HG02840 (cell line): ENCODE results near the gene CDK12.
"Not testable (repeated sequence)": the region's sequence is repeated elsewhere in the genome, so short reads cannot be mapped to it uniquely, and the experiment has no call there.

Experiments
- ATAC-seq: cut with Tn5 transposase; IDR thresholded peaks from one replicate; pipeline ENCODE4 v1.9.1; 2021; ENCODE audit warnings: mild to moderate bottlenecking, moderate library complexity, moderate number of reproducible peaks; ENCODE audit not compliant: unreplicated experiment, low FRiP score

The CDK12 gene

GRCh38 chr17:39487946-39488345, 26.7 kb downstream of the CDK12 start:
- ATAC-seq, result no peak

GRCh38 chr17:39496921-39497320, 35.6 kb downstream of the CDK12 start:
- ATAC-seq, result not testable (repeated sequence)

- no peak for ATAC-seq
These were observed 46.2 kb downstream of the CDK12 start for GRCh38 chr17:39507511-39507910.

DNA sequence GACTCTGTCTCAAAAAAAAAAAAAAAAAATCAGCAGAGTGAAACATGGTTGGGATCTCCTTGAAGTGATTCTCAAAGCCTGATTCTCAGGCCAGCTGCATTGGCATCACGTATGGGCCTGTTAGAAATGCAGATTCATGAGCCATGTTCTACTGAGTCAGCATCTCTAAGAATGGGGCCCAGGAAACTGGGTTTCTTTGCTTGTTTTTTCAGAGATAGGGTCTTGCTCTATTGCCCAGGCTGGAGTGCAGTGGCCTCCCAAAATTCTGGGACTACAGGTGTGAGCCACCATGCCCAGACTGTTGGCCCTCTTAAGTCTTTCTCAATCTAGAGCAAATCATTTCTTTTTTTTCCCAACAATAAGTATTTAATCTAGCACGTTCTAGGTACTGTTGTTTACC, 47.7 kb downstream of the CDK12 start:
- no peak for ATAC-seq

- no peak for ATAC-seq
These were observed 52.0 kb downstream of the CDK12 start for GRCh38 chr17:39513309-39513708.

DNA sequence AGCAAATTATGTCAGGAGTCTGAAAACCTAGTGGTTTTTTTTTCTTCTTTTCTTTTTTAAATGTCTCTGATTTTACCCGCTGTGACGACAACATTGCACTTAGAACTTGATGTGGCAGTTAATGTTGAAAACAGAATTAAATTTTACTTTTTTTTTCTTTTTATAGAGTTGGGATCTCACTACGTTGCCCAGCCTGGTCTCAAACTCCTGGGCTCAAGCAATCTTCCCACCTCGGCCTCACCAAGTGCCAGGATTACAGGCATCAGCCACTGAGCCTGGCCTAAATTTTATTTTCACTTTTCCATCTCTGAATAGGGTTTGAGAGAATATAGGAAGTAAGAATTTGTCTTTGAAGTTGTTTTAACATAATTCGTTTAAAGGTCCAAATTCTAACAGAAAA, 52.6 kb downstream of the CDK12 start:
- no peak for ATAC-seq

GRCh38 chr17:39517224-39517623, 55.9 kb downstream of the CDK12 start:
- no peak for ATAC-seq

GRCh38 chr17:39525801-39526506, 64.7 kb downstream of the CDK12 start:
- no peak for ATAC-seq

DNA sequence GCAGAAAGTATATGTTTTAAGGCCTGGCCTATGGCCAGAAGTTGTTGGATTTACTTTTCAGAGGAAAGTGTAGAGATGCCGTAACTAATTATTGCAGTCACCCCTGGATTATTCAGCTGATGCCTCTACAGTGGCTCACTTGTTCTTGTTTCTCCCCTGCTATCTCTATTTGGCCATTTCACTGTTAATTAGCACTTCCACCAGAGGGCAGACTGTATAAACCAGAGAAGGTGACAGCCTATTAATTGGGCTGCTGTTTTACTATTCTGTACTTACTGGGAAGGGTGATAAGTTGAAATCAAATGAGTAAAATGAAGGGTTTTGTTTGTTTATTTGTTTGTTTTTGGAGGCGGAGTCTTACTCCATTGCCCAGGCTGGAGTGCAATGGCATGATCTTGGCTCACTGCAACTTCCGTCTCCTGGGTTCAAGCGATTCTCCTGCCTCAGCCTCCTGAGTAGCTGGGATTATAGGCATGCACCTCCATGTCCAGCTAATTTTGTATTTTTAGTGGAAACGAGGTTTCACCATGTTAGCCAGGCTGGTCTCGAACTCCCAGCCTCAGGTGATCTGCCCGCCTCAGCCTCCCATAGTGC, 66.0 kb downstream of the CDK12 start:
- ATAC-seq, result no peak

DNA sequence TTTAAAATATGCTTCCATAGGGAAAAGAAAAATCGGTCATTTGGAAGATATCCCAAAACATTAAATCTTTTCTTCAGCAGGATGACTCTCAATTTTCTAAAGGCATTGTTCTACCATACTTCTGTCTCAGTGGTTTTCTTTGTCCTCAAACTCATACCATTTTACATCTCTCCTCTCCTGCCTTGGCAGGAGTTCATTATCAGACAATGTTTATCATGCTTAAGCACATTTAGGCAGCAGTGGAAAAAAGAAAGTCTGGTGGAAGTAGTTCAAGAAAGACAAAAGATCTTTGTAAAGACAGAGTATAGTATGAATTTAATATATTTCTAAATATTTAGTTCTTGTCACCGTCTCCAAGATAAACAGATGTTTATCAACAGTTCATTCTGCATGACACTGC, 68.2 kb downstream of the CDK12 start:
- no peak for ATAC-seq

- ATAC-seq, result no peak
These were observed 69.2 kb downstream of the CDK12 start for GRCh38 chr17:39530513-39530912.

GRCh38 chr17:39531252-39531651, 70.0 kb downstream of the CDK12 start:
- no peak for ATAC-seq

DNA sequence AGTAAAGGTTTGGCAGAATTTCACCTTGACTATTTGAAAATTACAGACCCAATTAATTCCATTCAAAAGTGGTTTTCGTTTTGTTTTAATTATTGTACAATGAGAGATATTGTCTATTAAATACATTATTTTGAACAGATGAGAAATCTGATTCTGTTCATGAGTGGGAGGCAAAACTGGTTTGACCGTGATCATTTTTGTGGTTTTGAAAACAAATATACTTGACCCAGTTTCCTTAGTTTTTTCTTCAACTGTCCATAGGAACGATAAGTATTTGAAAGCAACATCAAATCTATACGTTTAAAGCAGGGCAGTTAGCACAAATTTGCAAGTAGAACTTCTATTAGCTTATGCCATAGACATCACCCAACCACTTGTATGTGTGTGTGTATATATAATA, 72.6 kb downstream of the CDK12 start:
- ATAC-seq, result no peak

GRCh38 chr17:39534768-39535405, 73.6 kb downstream of the CDK12 start:
- no peak for ATAC-seq

DNA sequence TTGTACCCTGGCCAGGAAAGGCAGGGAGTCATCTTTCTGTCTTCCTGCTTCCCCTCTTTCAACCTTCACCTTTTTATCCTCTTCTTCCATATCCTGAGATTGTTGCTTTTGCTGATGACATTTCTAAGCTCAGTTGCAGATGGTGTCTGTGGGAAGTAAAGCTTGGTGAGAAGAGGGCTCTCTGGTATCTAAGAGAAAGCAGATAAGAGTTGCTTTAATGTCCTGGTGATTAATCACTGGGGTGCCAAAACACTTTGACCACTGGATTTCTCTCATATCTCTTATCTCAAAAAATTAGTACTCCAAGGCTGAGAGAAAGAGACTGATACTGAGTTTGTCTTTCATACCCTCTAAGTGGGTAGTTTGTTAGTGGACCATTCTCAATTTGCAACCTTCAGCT, 75.2 kb downstream of the CDK12 start:
- ATAC-seq, result no peak

DNA sequence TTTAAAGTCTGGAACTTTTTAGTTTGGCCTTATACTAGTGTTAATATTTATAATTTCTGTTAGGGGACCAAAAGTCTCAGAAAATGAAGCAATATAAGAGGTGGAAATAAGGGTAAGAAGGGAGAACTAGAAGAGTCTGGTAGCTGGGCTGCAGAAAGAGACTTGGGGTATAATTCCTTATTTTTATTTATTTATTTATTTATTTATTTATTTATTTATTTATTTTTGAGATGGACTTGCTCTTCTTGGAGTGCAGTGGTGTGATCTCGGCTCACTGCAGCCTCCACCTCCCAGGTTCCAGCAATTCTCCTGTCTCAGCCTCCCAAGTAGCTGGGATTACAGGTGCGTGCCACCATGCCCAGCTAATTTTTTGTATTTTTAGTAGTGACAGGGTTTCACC, 76.1 kb downstream of the CDK12 start:
- not testable (repeated sequence) for ATAC-seq

GRCh38 chr17:39538866-39539265, 77.6 kb downstream of the CDK12 start:
- ATAC-seq, result no peak

DNA sequence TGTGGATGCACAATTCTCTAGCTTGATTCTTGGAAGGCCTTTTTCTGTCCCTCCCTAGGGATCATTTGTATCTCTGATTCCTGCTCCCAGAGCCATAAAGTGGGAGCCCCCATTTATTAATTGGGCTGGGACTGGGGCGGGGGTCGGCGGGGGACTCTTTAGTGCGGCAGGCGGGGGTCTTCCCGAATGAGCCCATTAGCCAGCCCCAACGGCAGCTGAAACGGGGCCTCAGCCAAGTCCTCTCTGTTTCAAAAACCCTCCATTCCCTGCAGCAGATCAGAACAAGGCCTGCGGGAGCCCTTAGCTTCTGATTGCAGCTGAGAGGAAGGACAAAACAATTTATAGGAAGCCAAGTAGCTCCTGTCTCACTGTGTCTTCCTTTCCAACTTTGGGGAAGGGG, 79.3 kb downstream of the CDK12 start:
- no peak for ATAC-seq

DNA sequence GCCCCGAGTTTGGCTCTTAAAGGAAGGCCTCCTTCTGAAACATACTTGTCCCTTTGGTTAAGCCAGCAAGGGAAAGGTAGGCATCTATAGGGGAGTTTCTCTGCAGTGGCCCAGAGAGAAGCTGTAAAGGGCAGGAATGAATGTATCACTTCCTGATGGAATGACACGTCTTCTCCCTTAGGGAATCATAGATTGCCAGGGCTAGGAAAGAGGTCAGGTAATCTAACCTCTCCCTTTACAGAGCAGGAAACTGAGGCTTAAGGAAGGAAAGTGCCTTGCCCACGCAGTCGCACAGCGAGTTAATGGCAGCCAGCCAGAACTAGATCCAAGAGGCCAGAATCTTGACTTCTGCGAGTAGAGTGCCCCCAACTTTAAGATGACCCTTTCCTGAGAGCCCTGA, 80.4 kb downstream of the CDK12 start:
- no peak for ATAC-seq

GRCh38 chr17:39543176-39543575, 81.9 kb downstream of the CDK12 start:
- no peak for ATAC-seq

GRCh38 chr17:39543664-39544063, 82.4 kb downstream of the CDK12 start:
- ATAC-seq, result no peak

- ATAC-seq, result not testable (repeated sequence)
These were observed 83.1 kb downstream of the CDK12 start for GRCh38 chr17:39544361-39544760.
